GM12892 (cell line): Measurements from ENCODE around the gene NAAA.

ENCODE experiments used
- POLR2A ChIP-seq: IDR thresholded peaks from 2 replicates; pipeline ENCODE4 v1.6.1; 2011; ENCODE audit warnings: low read depth, low read length, control low read depth
- POLR2AphosphoS5 ChIP-seq: IDR thresholded peaks from 2 replicates; pipeline ENCODE4 v1.6.1; 2011; ENCODE audit warnings: low read depth, low read length, control low read depth
- TAF1 ChIP-seq: IDR thresholded peaks from 2 replicates; pipeline ENCODE4 v1.6.1; 2011; ENCODE audit warnings: low read depth, mild to moderate bottlenecking, control low read depth, low read length, borderline replicate concordance

DNA sequence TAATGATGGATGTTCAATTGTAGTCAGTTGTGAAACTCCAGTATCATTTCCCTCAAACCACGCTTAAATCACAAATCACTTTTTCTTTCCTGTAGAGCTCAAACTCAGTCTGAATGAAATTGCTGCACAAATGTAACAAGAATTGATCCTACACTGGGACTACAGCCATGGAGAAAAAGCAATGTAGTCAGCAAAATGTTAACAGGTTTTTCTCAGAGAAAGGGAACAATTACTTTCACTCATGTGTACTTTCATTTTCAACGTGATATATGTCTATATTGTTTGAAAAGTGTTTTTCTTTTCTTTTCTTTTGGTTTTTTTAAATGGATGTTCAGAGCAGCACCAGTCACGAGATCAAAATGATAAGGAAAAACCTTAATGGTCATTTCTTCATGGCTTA is 27.3 kb upstream of the NAAA start:
- no peak for TF ChIP-seq POLR2AphosphoS5
- TF ChIP-seq POLR2A, result no peak
- no peak for TF ChIP-seq TAF1
